Smooth muscle cell (in vitro differentiated cells): ENCODE data around the gene RNF227. TPM values are rescaled to one million over a fixed set of nuclear protein-coding genes. Genes with fewer than 3 reads are reported as not detected.

Source experiments
- DNase-seq: peaks from one replicate; lab custom pipeline; 2025; ENCODE audit not compliant: unreplicated experiment; lab: John Stamatoyannopoulos, UW
- H2AFZ ChIP-seq: fragments of 200-600 bp; sonication (generic); 2 replicates; pipeline ENCODE4 v1.6.0; 2016; ENCODE audit warnings: antibody characterized with exemption, low read depth, mild to moderate bottlenecking
- H3F3A ChIP-seq: fragments of 200-600 bp; sonication (generic); 2 replicates; pipeline ENCODE4 v1.6.0; 2017; ENCODE audit warnings: antibody characterized with exemption, low read depth
- H3K27ac ChIP-seq: fragments of 200-600 bp; sonication (generic); 2 replicates; pipeline ENCODE4 v1.5.1; 2016; ENCODE audit warnings: low read depth, mild to moderate bottlenecking
- H3K27me3 ChIP-seq: fragments of 200-600 bp; sonication (generic); 2 replicates; pipeline ENCODE4 v1.6.1; 2016; ENCODE audit warnings: low read depth, mild to moderate bottlenecking
- H3K36me3 ChIP-seq: fragments of 200-600 bp; sonication (generic); 2 replicates; pipeline ENCODE4 v1.5.1; 2016; ENCODE audit warnings: low read depth
- H3K4me1 ChIP-seq: fragments of 200-600 bp; sonication (generic); 2 replicates; pipeline ENCODE4 v1.5.1; 2016; ENCODE audit warnings: low read depth
- H3K4me2 ChIP-seq: fragments of 200-600 bp; sonication (generic); 2 replicates; pipeline ENCODE4 v1.6.0; 2016; ENCODE audit warnings: mild to moderate bottlenecking
- H3K4me3 ChIP-seq: fragments of 200-600 bp; sonication (generic); 2 replicates; pipeline ENCODE4 v1.5.1; 2016; ENCODE audit warnings: mild to moderate bottlenecking
- H3K79me2 ChIP-seq: fragments of 200-600 bp; sonication (generic); 2 replicates; pipeline ENCODE4 v1.6.0; 2016; ENCODE audit warnings: low read depth, mild to moderate bottlenecking
- H3K9ac ChIP-seq: fragments of 200-600 bp; sonication (generic); 2 replicates; pipeline ENCODE4 v1.6.0; 2016; ENCODE audit warnings: low read depth
- H3K9me3 ChIP-seq: fragments of 200-600 bp; sonication (generic); replicated peaks from 2 replicates; pipeline ENCODE4 v1.5.1; 2016; ENCODE audit warnings: low read depth
- H4K20me1 ChIP-seq: fragments of 200-600 bp; sonication (generic); 2 replicates; pipeline ENCODE4 v1.6.0; 2016; ENCODE audit warnings: low read depth
- CTCF ChIP-seq: fragments of 200-600 bp; sonication (generic); IDR thresholded peaks from 2 replicates; pipeline ENCODE4 v1.5.1; 2017; ENCODE audit warnings: borderline replicate concordance, mild to moderate bottlenecking, antibody characterized with exemption; ENCODE audit not compliant: insufficient read depth, poor library complexity, severe bottlenecking
- WGBS: methylation state at CpG from one replicate; pipeline ENCODE4 v1.1.7; 2016; ENCODE audit warnings: low lambda C conversion rate; 5-methylcytosine and 5-hydroxymethylcytosine counted together
- polyA plus RNA-seq: library from polyadenylated mRNA; unstranded; fragments of >200 nt; fragmentation: Nextera tagmentation; extraction: Ambion mirVana; gene quantifications from 2 replicates; pipeline ENCODE4 v1.2.1, GENCODE V29; 2016
- total RNA-seq: library from RNA; depleted of rRNA; stranded (reverse); fragments of >200 nt; gene quantifications from 2 replicates; pipeline ENCODE4 v1.2.3, GENCODE V29; 2014

Gene RNF227
- total and polyA plus RNA-seq, 2 experiments from 2014 or later: 3.4 to 3.5 TPM

- Histone ChIP-seq H3K4me3 (peak overlapping the region; percentile 87), H3K9ac (peak overlapping the region; percentile 65), H3K27me3 (no peaks in the 10 kb centered on the region), H3K4me1 (peaks cover 51% of the 10 kb centered on the region), H3K36me3 (no peaks in the 10 kb centered on the region), H2AFZ (peak overlapping the region; percentile 13), H3K27ac (peak overlapping the region; percentile 58), H3K79me2 (peaks cover 15% of the 10 kb centered on the region), H4K20me1 (no peaks in the 10 kb centered on the region), H3F3A (peaks cover 17% of the 10 kb centered on the region), H3K9me3 (no peaks in the 10 kb centered on the region), H3K4me2 (peak overlapping the region; percentile 100)
- 5% methylated on average over 8 of the region's 8 CpGs for WGBS
- no peak for TF ChIP-seq CTCF
- DNase-seq: no peak
These were observed 29.0 kb downstream of the RNF227 start for GRCh38 chr17:7887038-7887481.

- H4K20me1 ChIP-seq: no peaks in the 10 kb centered on the region
- peak overlapping the region; percentile 58 for H3K27ac ChIP-seq
- peaks cover 51% of the 10 kb centered on the region for H3K4me1 ChIP-seq
- no peaks in the 10 kb centered on the region for H3K36me3 ChIP-seq
- H3K4me2 ChIP-seq: peak overlapping the region; percentile 100
- peak overlapping the region; percentile 3 for H2AFZ ChIP-seq
- peak overlapping the region; percentile 87 for H3K4me3 ChIP-seq
- H3K9ac ChIP-seq: peak overlapping the region; percentile 65
- peaks cover 17% of the 10 kb centered on the region for H3F3A ChIP-seq
- no peak for TF ChIP-seq CTCF
- H3K79me2 ChIP-seq: peaks cover 15% of the 10 kb centered on the region
- H3K9me3 ChIP-seq: no peaks in the 10 kb centered on the region
- no peak for DNase-seq
- H3K27me3 ChIP-seq: no peaks in the 10 kb centered on the region
- WGBS: 2% methylated on average over 30 of the region's 30 CpGs
These were observed 29.7 kb downstream of the RNF227 start for GRCh38 chr17:7886227-7887037.

- Histone ChIP-seq H3K79me2 (peaks cover 15% of the 10 kb centered on the region), H3K9me3 (no peaks in the 10 kb centered on the region), H3K4me1 (peaks cover 51% of the 10 kb centered on the region), H4K20me1 (no peaks in the 10 kb centered on the region), H3K4me2 (peak overlapping the region; percentile 100), H3K9ac (peak overlapping the region; percentile 65), H3F3A (peaks cover 17% of the 10 kb centered on the region), H2AFZ (peak overlapping the region; percentile 18), H3K36me3 (no peaks in the 10 kb centered on the region), H3K27ac (peak overlapping the region; percentile 58), H3K27me3 (no peaks in the 10 kb centered on the region), H3K4me3 (peak overlapping the region; percentile 87)
- no peak for DNase-seq
- no peak for TF ChIP-seq CTCF
- WGBS: under 1% methylated on average over 33 of the region's 64 CpGs
These were observed 30.5 kb downstream of the RNF227 start for GRCh38 chr17:7885367-7886226.
